CD4-positive, alpha-beta T cell treated with Interleukin-17A for 1 hour (primary cell): ENCODE results near the gene GFRA1.

ENCODE experiments used
- DNase-seq: peaks from one replicate; pipeline ENCODE4 v3.0.0-alpha.2; 2020

The GFRA1 gene

GRCh38 chr10:116272440-116273283 lies at the start of gene GFRA1:
Gene GFRA1, minus strand, starts transcription at chr10:116273206. Its CDS starts 1,177 bp downstream, at chr10:116272029.
- no peak for DNase-seq

DNA sequence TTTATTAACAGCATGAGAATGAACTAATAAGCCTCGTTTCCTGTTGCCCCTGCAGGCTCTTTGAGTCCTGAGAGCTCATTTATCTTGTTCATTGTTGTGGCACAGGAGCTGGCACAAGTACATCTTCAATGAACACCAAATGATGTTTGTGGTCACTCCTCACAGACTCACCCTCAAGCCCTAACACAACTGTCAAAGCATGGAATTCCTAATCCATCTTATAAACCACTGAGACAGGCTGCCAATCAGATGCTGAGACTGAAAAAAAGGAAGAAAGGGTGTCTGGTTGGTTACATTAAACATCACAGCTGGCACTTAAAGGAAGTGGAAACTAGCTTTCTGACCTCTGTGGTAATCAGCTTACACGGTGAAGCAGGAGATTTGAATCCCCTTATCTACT lies 43.5 kb upstream of the GFRA1 start:
- DNase-seq, result no peak

- no peak for DNase-seq
Measured at GRCh38 chr10:116312548-116312947, 39.5 kb upstream of the GFRA1 start.

GRCh38 chr10:116311706-116312490 lies 38.9 kb upstream of the GFRA1 start:
- DNase-seq, result no peak

GRCh38 chr10:116311016-116311415 lies 38.0 kb upstream of the GFRA1 start:
- no peak for DNase-seq

GRCh38 chr10:116307455-116307854 lies 34.4 kb upstream of the GFRA1 start:
- no peak for DNase-seq

GRCh38 chr10:116306847-116307246 lies 33.8 kb upstream of the GFRA1 start:
- no peak for DNase-seq

GRCh38 chr10:116304923-116305322 lies 31.9 kb upstream of the GFRA1 start:
- DNase-seq, result no peak

GRCh38 chr10:116300542-116300941 lies 27.5 kb upstream of the GFRA1 start:
- no peak for DNase-seq

- no peak for DNase-seq
Measured at GRCh38 chr10:116298586-116298985, 25.6 kb upstream of the GFRA1 start.

DNA sequence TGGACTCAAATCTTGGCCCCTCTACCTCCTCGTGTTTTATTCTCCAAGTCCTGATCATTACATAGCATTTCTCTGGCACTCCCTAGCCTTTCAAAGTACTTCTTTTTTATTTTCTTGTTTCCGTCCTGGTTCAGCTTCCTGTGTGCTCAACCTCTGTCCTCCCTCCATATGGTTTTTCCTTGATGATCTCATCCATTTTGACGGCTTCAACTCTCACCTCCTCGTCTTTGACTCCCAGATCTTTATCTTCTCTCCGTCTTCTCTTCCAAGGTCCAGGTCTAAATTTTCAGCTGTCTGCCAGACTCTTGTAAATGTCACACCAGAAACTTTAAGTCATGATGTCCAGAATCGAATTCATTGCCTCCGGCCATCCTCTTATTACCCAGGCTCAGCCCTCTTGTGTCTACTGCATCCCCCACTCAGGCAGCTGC lies 23.3 kb upstream of the GFRA1 start:
- no peak for DNase-seq

GRCh38 chr10:116292493-116292892 lies 19.5 kb upstream of the GFRA1 start:
- DNase-seq, result no peak

GRCh38 chr10:116289652-116290051 lies 16.6 kb upstream of the GFRA1 start:
- DNase-seq, result no peak

DNA sequence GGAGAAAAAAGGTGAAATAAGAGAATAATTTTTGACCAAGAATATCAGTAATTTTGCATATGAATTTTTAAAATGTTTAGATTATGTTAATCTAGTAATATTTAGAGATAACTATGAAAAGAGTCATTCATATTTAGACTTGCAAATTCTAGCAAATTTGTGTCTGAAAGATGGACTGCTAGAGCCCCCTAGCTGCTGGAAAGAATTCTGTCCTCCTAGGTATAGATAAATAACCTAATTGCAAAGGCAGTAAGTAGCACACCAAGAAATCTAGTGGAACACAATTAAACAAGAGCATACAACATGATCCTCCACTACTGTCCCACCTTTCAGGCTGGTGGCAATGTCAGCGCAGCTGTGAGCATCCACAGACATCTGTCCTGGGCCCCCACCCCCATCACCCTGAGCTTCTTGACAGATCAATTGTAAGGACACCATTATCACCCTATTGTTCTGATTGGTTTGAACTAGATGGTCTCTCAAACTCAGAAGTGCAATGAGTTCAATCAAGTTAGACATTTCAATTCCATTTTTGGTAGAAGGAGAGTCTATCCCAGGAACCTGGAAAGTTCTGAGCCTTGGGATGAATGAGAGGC lies 15.0 kb upstream of the GFRA1 start:
- DNase-seq, result no peak

DNA sequence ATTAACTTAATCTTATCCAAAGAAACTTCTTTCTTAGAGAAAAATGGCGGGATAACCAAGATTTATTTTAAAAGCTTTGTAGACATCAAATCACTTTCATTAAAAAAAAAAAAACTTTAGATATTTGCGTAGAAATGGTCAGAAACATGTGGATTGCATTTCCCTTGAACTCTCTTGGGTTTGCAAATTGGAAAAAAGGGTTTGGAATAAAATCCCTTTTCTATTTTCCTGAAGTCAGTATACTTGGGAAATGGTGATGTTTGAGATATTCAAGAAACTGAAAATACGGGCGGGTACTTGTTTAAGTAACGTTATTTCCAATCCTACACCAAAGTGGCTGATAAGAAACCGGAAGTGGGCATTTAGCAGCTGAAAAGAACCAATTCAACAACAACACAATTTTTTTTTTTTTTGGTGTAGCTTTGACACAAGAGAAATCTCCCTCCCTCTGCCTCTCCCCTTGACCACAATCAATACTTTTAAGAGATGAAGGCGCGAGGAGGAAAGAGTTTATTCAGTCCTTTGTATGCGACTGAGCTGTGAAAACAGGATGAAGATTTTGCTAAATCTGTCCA lies 13.7 kb upstream of the GFRA1 start:
- DNase-seq, result no peak

DNA sequence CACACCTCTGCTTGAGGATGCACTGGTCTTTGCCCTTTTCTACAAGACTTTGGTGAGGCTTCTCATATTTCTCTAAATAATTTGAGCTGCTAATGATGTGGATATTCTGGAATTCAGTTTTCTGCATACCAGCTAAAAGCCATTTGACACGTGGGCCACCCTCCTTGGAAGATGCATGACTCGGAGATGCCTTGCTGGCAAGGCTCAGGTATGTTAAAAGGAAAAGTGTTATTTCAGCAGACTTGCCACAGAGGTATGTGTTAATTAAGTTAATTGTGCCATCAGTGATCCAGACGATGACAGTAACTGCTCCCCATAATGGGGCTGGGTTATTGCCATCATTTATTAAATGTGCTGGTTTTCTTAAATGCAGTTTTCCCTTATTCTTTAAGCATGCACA lies 8.8 kb upstream of the GFRA1 start:
- DNase-seq, result no peak

GRCh38 chr10:116278846-116279245 lies 5.8 kb upstream of the GFRA1 start:
- no peak for DNase-seq

GRCh38 chr10:116276981-116277380 lies 4.0 kb upstream of the GFRA1 start:
- DNase-seq, result no peak

DNA sequence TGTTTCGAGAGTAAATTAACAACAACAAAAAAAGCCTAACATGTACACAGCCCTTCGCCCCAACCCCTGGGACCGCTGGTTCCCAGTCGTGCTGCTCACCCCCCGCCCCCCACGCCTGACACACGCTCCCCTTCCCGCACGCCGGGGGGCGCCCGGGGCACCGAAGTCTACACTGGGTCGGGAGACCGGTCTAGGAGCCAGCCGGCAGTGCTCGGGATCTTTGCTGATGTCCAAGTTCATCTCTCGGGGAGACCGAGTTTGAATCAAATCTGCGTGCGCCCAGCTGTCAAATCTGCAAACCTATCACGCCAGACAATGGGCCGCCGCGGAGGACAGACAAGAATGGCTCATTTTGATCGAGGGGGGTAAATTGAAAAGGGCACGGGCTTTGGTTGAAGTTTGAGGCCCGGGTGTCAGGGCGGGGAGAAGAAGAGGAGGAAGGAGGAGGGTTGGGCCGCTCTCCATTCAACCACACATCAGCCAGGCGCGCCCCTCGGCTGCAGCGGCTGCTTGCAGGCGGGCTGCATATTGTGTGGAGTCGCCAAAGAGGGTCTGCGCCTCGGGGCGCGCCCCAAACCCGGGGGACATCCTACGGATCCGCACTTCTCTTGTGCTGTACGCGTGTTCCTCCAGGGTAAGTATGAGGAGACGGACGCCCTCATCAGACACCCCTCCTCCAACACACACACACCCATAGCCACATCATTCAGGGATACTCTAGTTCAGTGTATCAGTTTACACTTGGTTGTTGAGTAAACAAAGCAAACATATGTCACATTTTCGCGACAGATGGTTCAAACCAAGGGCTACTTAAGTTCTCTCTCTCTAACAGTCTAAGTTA lies 1.3 kb upstream of the GFRA1 start:
- DNase-seq, result no peak

GRCh38 chr10:116271593-116272439 lies 1.2 kb downstream of the GFRA1 start:
- no peak for DNase-seq
